ENCODE measurements around the gene ATE1.

ATE1 gene

GRCh38 chr10:121764233-121764942 lies 163.4 kb downstream of the ATE1 start:
- no peak for TF ChIP-seq EP300 (IDR thresholded peaks at IDR 0.05; ENCODE audit: borderline replicate concordance)
- TF ChIP-seq YY1 (IDR thresholded peaks at IDR 0.05; ENCODE audit: low read depth) = no peak
- TF ChIP-seq RAD21 (IDR thresholded peaks at IDR 0.05; ENCODE audit: low read depth) = no peak
- no peak for TF ChIP-seq TAF1 (IDR thresholded peaks at IDR 0.05; ENCODE audit: low read depth)
- no peak for TF ChIP-seq ZBTB7A (IDR thresholded peaks at IDR 0.05; ENCODE audit: low read depth)
- no peak for TF ChIP-seq TCF12 (IDR thresholded peaks at IDR 0.05; ENCODE audit: low read depth)
- no peak for TF ChIP-seq TEAD4 (IDR thresholded peaks at IDR 0.05)
- TF ChIP-seq CEBPB (IDR thresholded peaks at IDR 0.05) = no peak
- no peak for TF ChIP-seq MAX (IDR thresholded peaks at IDR 0.05)
- no peak for TF ChIP-seq USF1 (IDR thresholded peaks at IDR 0.05)
- no peak for TF ChIP-seq REST (IDR thresholded peaks at IDR 0.05; ENCODE audit: low read depth)
- no peak for TF ChIP-seq NFIC (IDR thresholded peaks at IDR 0.05)
- no peak for TF ChIP-seq CREB1 (IDR thresholded peaks at IDR 0.05; ENCODE audit: low read depth)
- no peak for TF ChIP-seq FOXM1 (IDR thresholded peaks at IDR 0.05; ENCODE audit: borderline replicate concordance, low read depth)
- TF ChIP-seq EGR1 (IDR thresholded peaks at IDR 0.05) = no peak

- TF ChIP-seq FOXM1 (IDR thresholded peaks at IDR 0.05; ENCODE audit: borderline replicate concordance, low read depth) (no peak), USF1 (IDR thresholded peaks at IDR 0.05) (no peak), TCF12 (IDR thresholded peaks at IDR 0.05; ENCODE audit: low read depth) (no peak), EP300 (IDR thresholded peaks at IDR 0.05; ENCODE audit: borderline replicate concordance) (no peak), CREB1 (IDR thresholded peaks at IDR 0.05; ENCODE audit: low read depth) (no peak), EGR1 (IDR thresholded peaks at IDR 0.05) (no peak), TAF1 (IDR thresholded peaks at IDR 0.05; ENCODE audit: low read depth) (no peak)
Observed at GRCh38 chr10:121754666-121755065, 173.2 kb downstream of the ATE1 start.

GRCh38 chr10:121753726-121754476 lies 173.9 kb downstream of the ATE1 start:
- TF ChIP-seq NFIC (IDR thresholded peaks at IDR 0.05) = no peak
- peak; percentile 36 for TF ChIP-seq RAD21 (IDR thresholded peaks at IDR 0.05; ENCODE audit: low read depth)

GRCh38 chr10:121751191-121751760 lies 176.6 kb downstream of the ATE1 start:
- no peak for TF ChIP-seq YY1 (IDR thresholded peaks at IDR 0.05; ENCODE audit: low read depth)
- TF ChIP-seq CEBPB (IDR thresholded peaks at IDR 0.05) = 0 out of 2 replicates have a peak, but pooled peaks have one; percentile 13

GRCh38 chr10:121747163-121747775 lies 180.6 kb downstream of the ATE1 start:
- no peak for TF ChIP-seq YY1 (IDR thresholded peaks at IDR 0.05; ENCODE audit: low read depth)
- no peak for TF ChIP-seq NFIC (IDR thresholded peaks at IDR 0.05)
- TF ChIP-seq EP300 (IDR thresholded peaks at IDR 0.05; ENCODE audit: borderline replicate concordance) = no peak
- no peak for TF ChIP-seq TAF1 (IDR thresholded peaks at IDR 0.05; ENCODE audit: low read depth)
- TF ChIP-seq ZBTB7A (IDR thresholded peaks at IDR 0.05; ENCODE audit: low read depth) = no peak
- no peak for TF ChIP-seq CEBPB (IDR thresholded peaks at IDR 0.05)
- TF ChIP-seq CREB1 (IDR thresholded peaks at IDR 0.05; ENCODE audit: low read depth) = no peak
- no peak for TF ChIP-seq USF1 (IDR thresholded peaks at IDR 0.05)
- TF ChIP-seq REST (IDR thresholded peaks at IDR 0.05; ENCODE audit: low read depth) = no peak

All from Ishikawa (cell line).